H1 (cell line): ENCODE results near the gene RBMS2. TPM values are rescaled to one million over a fixed set of nuclear protein-coding genes. Genes with fewer than 3 reads are reported as not detected.

Experiments used
- CTCF ChIA-PET: fragments of 300-600 bp; sonication (Branson Sonifier 250); formaldehyde crosslinking; loops from one replicate; lab custom pipeline; 2021; ENCODE audit not compliant: partially characterized antibody; lab: Charles Lee
- POLR2A ChIA-PET: fragments of 300-600 bp; sonication (Branson Sonifier 250); formaldehyde crosslinking; loops from one replicate; lab custom pipeline; 2021; ENCODE audit warnings: inconsistent platforms; ENCODE audit not compliant: partially characterized antibody; lab: Charles Lee
- DNase-seq, 2 experiments: peaks; one replicate each; pipeline versions ENCODE4 v3.0.0 to v3.0.0-alpha.2; 2010 to 2022; ENCODE audit warnings: low spot score in 2 of 2, low read depth in 1 of 2, mixed read lengths in 1 of 2
- FAIRE-seq: peaks from 2 replicates; lab custom pipeline; 2011; peaks lifted over from hg19 to GRCh38; lab: Jason Lieb, UNC
- H2AFZ ChIP-seq: 2 replicates; pipeline ENCODE4 v1.8.1; 2012; ENCODE audit warnings: low read length, inconsistent platforms
- H2AK5ac ChIP-seq: 2 replicates; pipeline ENCODE4 v1.6.1; 2013; ENCODE audit warnings: low read depth, low read length
- H2BK120ac ChIP-seq: replicated peaks from 2 replicates; pipeline ENCODE3; 2013; ENCODE audit warnings: low read depth, low read length, inconsistent platforms
- H2BK12ac ChIP-seq: 2 replicates; pipeline ENCODE4 v1.6.1; 2013; ENCODE audit warnings: low read depth, low read length
- H2BK15ac ChIP-seq: 2 replicates; pipeline ENCODE4 v1.6.1; 2013; ENCODE audit warnings: low read length
- H2BK20ac ChIP-seq: 2 replicates; pipeline ENCODE4 v1.6.1; 2013; ENCODE audit warnings: low read length
- H2BK5ac ChIP-seq: 2 replicates; pipeline ENCODE4 v1.6.1; 2013; ENCODE audit warnings: low read depth, low read length
- H3K14ac ChIP-seq: 2 replicates; pipeline ENCODE4 v1.6.1; 2013; ENCODE audit warnings: inconsistent platforms; ENCODE audit not compliant: insufficient read length
- H3K18ac ChIP-seq: 2 replicates; pipeline ENCODE4 v1.6.1; 2013; ENCODE audit warnings: low read length; ENCODE audit errors: extremely low read depth
- H3K23ac ChIP-seq: 2 replicates; pipeline ENCODE4 v1.6.1; 2013; ENCODE audit warnings: inconsistent platforms; ENCODE audit not compliant: insufficient read length
- H3K23me2 ChIP-seq: 2 replicates; pipeline ENCODE4 v1.6.1; 2013; ENCODE audit warnings: low read depth, low read length
- H3K27ac ChIP-seq: 2 replicates; pipeline ENCODE4 v1.6.1; 2011; ENCODE audit warnings: low read depth, low read length, inconsistent platforms
- H3K27me3 ChIP-seq, 4 experiments: replicated peaks in 1 of 4; 1 replicate in 1 of 4; 2 replicates in 3 of 4; pipeline versions ENCODE4 v1.6.1 to v1.8.1; 2011 to 2013; ENCODE audit warnings: low read length in 3 of 4, mild to moderate bottlenecking in 3 of 4, inconsistent platforms in 2 of 4, mixed read lengths in 2 of 4, moderate library complexity in 1 of 4; ENCODE audit not compliant: control insufficient read depth in 3 of 4, insufficient read depth in 3 of 4; ENCODE audit errors: extremely low read depth in 1 of 4
- H3K36me3 ChIP-seq, 4 experiments: 2 replicates each; pipeline versions ENCODE4 v1.6.1 to v1.8.1; 2011 to 2013; ENCODE audit warnings: mild to moderate bottlenecking in 4 of 4, low read length in 3 of 4, moderate library complexity in 2 of 4, control low read depth in 1 of 4, inconsistent platforms in 1 of 4; ENCODE audit not compliant: insufficient read depth in 4 of 4, control insufficient read depth in 2 of 4
- H3K4ac ChIP-seq: replicated peaks from 2 replicates; pipeline ENCODE3; 2013; ENCODE audit warnings: low read length, low read depth, mixed read lengths, inconsistent platforms; ENCODE audit not compliant: insufficient read length
- H3K4me1 ChIP-seq, 4 experiments: replicated peaks in 1 of 4; 1 replicate in 1 of 4; 2 replicates in 3 of 4; pipeline versions ENCODE4 v1.6.1 to v1.8.1; 2011 to 2013; ENCODE audit warnings: low read length in 3 of 4, inconsistent platforms in 2 of 4, mixed read lengths in 1 of 4; ENCODE audit not compliant: insufficient read depth in 4 of 4, control insufficient read depth in 3 of 4
- H3K4me2 ChIP-seq, 2 experiments: 2 replicates each; pipeline versions ENCODE4 v1.6.1 to v1.8.1; 2011 to 2013; ENCODE audit warnings: low read depth in 2 of 2, low read length in 2 of 2, control low read depth in 1 of 2, inconsistent platforms in 1 of 2, mild to moderate bottlenecking in 1 of 2; ENCODE audit not compliant: insufficient read depth in 1 of 2
- H3K4me3 ChIP-seq, 4 experiments: fragments of 200-600, 300-600 bp in 1 of 4; sonication (generic), shearing (Covaris generic), sonication (Bioruptor Twin) in 1 of 4; 2 replicates each; pipeline versions ENCODE4 v1.5.1 to v1.8.1; 2011 to 2016; ENCODE audit warnings: low read length in 4 of 4, low read depth in 3 of 4, control low read depth in 2 of 4, inconsistent platforms in 2 of 4, mild to moderate bottlenecking in 2 of 4, mixed read lengths in 1 of 4, moderate library complexity in 1 of 4; ENCODE audit not compliant: insufficient read depth in 2 of 4; ENCODE audit errors: extremely low read depth in 1 of 4
- H3K56ac ChIP-seq: replicated peaks from 2 replicates; pipeline ENCODE3; 2013; ENCODE audit warnings: low read depth, mild to moderate bottlenecking, mixed read lengths, low read length, inconsistent platforms; ENCODE audit not compliant: insufficient read length
- H3K79me1 ChIP-seq: 2 replicates; pipeline ENCODE4 v1.6.1; 2013; ENCODE audit warnings: low read depth, low read length, control low read depth
- H3K79me2 ChIP-seq, 2 experiments: 2 replicates each; pipeline versions ENCODE4 v1.6.1 to v1.8.1; 2012 to 2013; ENCODE audit warnings: low read length in 2 of 2, mild to moderate bottlenecking in 2 of 2, inconsistent platforms in 1 of 2; ENCODE audit not compliant: insufficient read depth in 2 of 2, control insufficient read depth in 1 of 2
- H3K9ac ChIP-seq, 4 experiments: replicated peaks in 1 of 4; 1 replicate in 1 of 4; 2 replicates in 3 of 4; pipeline versions ENCODE4 v1.6.1 to v1.8.1; 2011 to 2013; ENCODE audit warnings: low read depth in 3 of 4, low read length in 3 of 4, control low read depth in 2 of 4, mild to moderate bottlenecking in 2 of 4, moderate library complexity in 2 of 4, inconsistent platforms in 1 of 4; ENCODE audit errors: extremely low read depth in 1 of 4
- H3K9me3 ChIP-seq, 2 experiments: 2 replicates each; pipeline versions ENCODE4 v1.6.1 to v1.8.1; 2012 to 2013; ENCODE audit warnings: mild to moderate bottlenecking in 2 of 2, moderate library complexity in 2 of 2, control low read depth in 1 of 2, inconsistent platforms in 1 of 2, low read depth in 1 of 2, low read length in 1 of 2, mixed read lengths in 1 of 2; ENCODE audit not compliant: insufficient read depth in 2 of 2
- H4K20me1 ChIP-seq, 2 experiments: replicated peaks in 1 of 2; 2 replicates each; pipeline versions ENCODE3 to v1.8.1; 2011 to 2013; ENCODE audit warnings: inconsistent platforms in 2 of 2, low read length in 2 of 2, mild to moderate bottlenecking in 1 of 2; ENCODE audit not compliant: insufficient read depth in 2 of 2, control insufficient read depth in 1 of 2
- H4K5ac ChIP-seq: 2 replicates; pipeline ENCODE4 v1.6.1; 2013; ENCODE audit warnings: low read length, low read depth, mixed read lengths, inconsistent platforms; ENCODE audit not compliant: insufficient read length
- H4K8ac ChIP-seq: 2 replicates; pipeline ENCODE4 v1.8.0; 2013; ENCODE audit warnings: mild to moderate bottlenecking, moderate library complexity, low read length, inconsistent platforms; ENCODE audit not compliant: insufficient read depth; ENCODE audit errors: extremely low read depth
- H4K91ac ChIP-seq: replicated peaks from 2 replicates; pipeline ENCODE3; 2013; ENCODE audit warnings: low read length, mixed read lengths, inconsistent platforms; ENCODE audit not compliant: insufficient read length
- ATF2 ChIP-seq: IDR thresholded peaks from 2 replicates; pipeline ENCODE4 v1.6.1; 2012; ENCODE audit warnings: low read length, inconsistent platforms
- CTCF ChIP-seq, 3 experiments: IDR thresholded peaks; 1 replicate in 2 of 3; 2 replicates in 1 of 3; pipeline versions ENCODE4 v1.5.1 to v1.6.1; 2011; ENCODE audit warnings: low read length in 3 of 3, mild to moderate bottlenecking in 3 of 3, inconsistent platforms in 2 of 3, low read depth in 1 of 3, moderate library complexity in 1 of 3; ENCODE audit not compliant: insufficient read depth in 1 of 3; ENCODE audit errors: control extremely low read depth in 1 of 3
- FOSL1 ChIP-seq: IDR thresholded peaks from 2 replicates; pipeline ENCODE4 v1.6.1; 2011; ENCODE audit warnings: mild to moderate bottlenecking, low read depth, low read length, moderate library complexity; ENCODE audit not compliant: insufficient read depth
- JUND ChIP-seq: IDR thresholded peaks from 2 replicates; pipeline ENCODE4 v1.6.1; 2011; ENCODE audit warnings: mild to moderate bottlenecking, improper control_type of control experiment, low read length
- KDM5A ChIP-seq: fragments of 200-600 bp; IDR thresholded peaks from 2 replicates; pipeline ENCODE4 v1.7.1; 2012; ENCODE audit warnings: mild to moderate bottlenecking, low read length, inconsistent platforms, mixed read lengths
- MAX ChIP-seq: IDR thresholded peaks from 2 replicates; pipeline ENCODE4 v1.6.1; 2012; ENCODE audit warnings: inconsistent platforms
- RXRA ChIP-seq: IDR thresholded peaks from 2 replicates; pipeline ENCODE4 v1.6.1; 2011; ENCODE audit warnings: low read depth, mild to moderate bottlenecking, low read length, moderate library complexity; ENCODE audit not compliant: insufficient read depth
- SIN3A ChIP-seq, 2 experiments: IDR thresholded peaks in 1 of 2; conservative IDR thresholded peaks in 1 of 2; 2 replicates each; pipeline ENCODE4 v1.6.1; 2011 to 2012; ENCODE audit warnings: low read length in 2 of 2, improper control_type of control experiment in 1 of 2, low read depth in 1 of 2, mild to moderate bottlenecking in 1 of 2
- SIX5 ChIP-seq: IDR thresholded peaks from 2 replicates; pipeline ENCODE4 v1.6.1; 2011; ENCODE audit warnings: mild to moderate bottlenecking, low read depth, low read length
- WGBS, 2 experiments: shearing (Covaris generic) in 1 of 2; methylation state at CpG; one replicate each; pipeline versions ENCODE4 v1.1.6 to v1.1.7; 2013 to 2015; ENCODE audit warnings: low lambda C conversion rate in 2 of 2, mixed read lengths in 2 of 2, inconsistent platforms in 1 of 2, low coverage in 1 of 2, missing lambda C conversion rate in 1 of 2; ENCODE audit not compliant: insufficient replicate concordance in 2 of 2, insufficient coverage in 1 of 2, insufficient read length in 1 of 2; ENCODE audit errors: extremely low coverage in 1 of 2, missing lambda C conversion rate in 1 of 2; 5-methylcytosine and 5-hydroxymethylcytosine counted together
- polyA plus RNA-seq, 7 experiments: library from polyadenylated mRNA; depleted of rRNA in 3 of 7; stranded (reverse) in 5 of 7; unstranded in 2 of 7; fragments of >200 nt in 5 of 7; fragments of 200-250 nt in 2 of 7; gene quantifications; 1 replicate in 5 of 7; 2 replicates in 1 of 7; 4 replicates in 1 of 7; pipeline versions ENCODE4 v1.2.1 to v1.2.3, GENCODE V29; 2011 to 2013; ENCODE audit warnings: missing spikeins in 2 of 7, mixed read lengths in 2 of 7
- total RNA-seq: library from RNA; stranded (reverse); fragmentation: NEBNext Ultra II Directional; extraction: Animal tissue kit (Norgen Biotek cat#: 25700); gene quantifications from 2 replicates; pipeline ENCODE4 v1.2.1, GENCODE V29; 2021

Gene RBMS2
- total and polyA plus RNA-seq, 2 of the 8 experiments (the other 6 are each of a cell fraction or from before 2014, with no cell fraction given): 9.6 to 31.3 TPM

GRCh38 chr12:56541631-56542030, 20.0 kb downstream of the RBMS2 start:
- no peak overlapping the region for H3K4me3 ChIP-seq
- no peaks in the 10 kb centered on the region for H3K79me2 ChIP-seq
- no peaks in the 10 kb centered on the region for H3K4me1 ChIP-seq
- H3K23me2 ChIP-seq: no peaks in the 10 kb centered on the region
- no peaks in the 10 kb centered on the region for H3K27me3 ChIP-seq
- no peak overlapping the region for H2BK20ac ChIP-seq
- POLR2A ChIA-PET: no interaction called here
- H2BK15ac ChIP-seq: no peak overlapping the region
- H2AK5ac ChIP-seq: no peak overlapping the region
- no peak overlapping the region for H3K4me2 ChIP-seq
- H2BK5ac ChIP-seq: no peak overlapping the region
- H3K79me1 ChIP-seq: peaks cover 2% of the 10 kb centered on the region; the same call in 1 of the 2 replicates
- no peak overlapping the region for H3K27ac ChIP-seq
- DNase-seq (no peak), FAIRE-seq (no peak)
- no peak overlapping the region for H3K9ac ChIP-seq
- no peak overlapping the region for H3K56ac ChIP-seq
- H3K14ac ChIP-seq: no peak overlapping the region
- no peak overlapping the region for H4K8ac ChIP-seq
- whole genome bisulfite sequencing, 2 experiments: 63% methylated on average over 2 of the region's 2 CpGs; no CpG with 5 or more reads in 1 of the 2 experiments
- no peak overlapping the region for H2AFZ ChIP-seq
- CTCF ChIA-PET: interaction anchor here (0.6 to 1.3 kb wide), 8 partner anchors 11 to 617 kb away, joined by 3 to 5 read pairs (median 4); no protein-coding TSS in a partner anchor
- no peak overlapping the region for H2BK120ac ChIP-seq
- no peaks in the 10 kb centered on the region for H4K20me1 ChIP-seq
- no peak overlapping the region for H3K18ac ChIP-seq
- H4K91ac ChIP-seq: no peak overlapping the region
- H3K4ac ChIP-seq: no peak overlapping the region
- no peak overlapping the region for H4K5ac ChIP-seq
- no peaks in the 10 kb centered on the region for H3K36me3 ChIP-seq
- no peak overlapping the region for H2BK12ac ChIP-seq
- no peaks in the 10 kb centered on the region for H3K9me3 ChIP-seq
- H3K23ac ChIP-seq: no peak overlapping the region
- TF ChIP-seq KDM5A (no peak), MAX (no peak), CTCF (IDR thresholded peaks at IDR 0.05; ENCODE audit: control extremely low read depth in 1 of 3, insufficient read depth in 1 of 3, low read depth in 1 of 3, low read length in 3 of 3) (no peak), ATF2 (no peak), FOSL1 (no peak), RXRA (no peak), SIX5 (no peak), SIN3A (conservative IDR thresholded peaks at IDR 0.05 in 1 of 2, IDR thresholded peaks at IDR 0.05 in 1 of 2; ENCODE audit: low read depth in 1 of 2, low read length in 2 of 2) (no peak), JUND (no peak)
